ENCODE data around the gene VWC2.

DNA sequence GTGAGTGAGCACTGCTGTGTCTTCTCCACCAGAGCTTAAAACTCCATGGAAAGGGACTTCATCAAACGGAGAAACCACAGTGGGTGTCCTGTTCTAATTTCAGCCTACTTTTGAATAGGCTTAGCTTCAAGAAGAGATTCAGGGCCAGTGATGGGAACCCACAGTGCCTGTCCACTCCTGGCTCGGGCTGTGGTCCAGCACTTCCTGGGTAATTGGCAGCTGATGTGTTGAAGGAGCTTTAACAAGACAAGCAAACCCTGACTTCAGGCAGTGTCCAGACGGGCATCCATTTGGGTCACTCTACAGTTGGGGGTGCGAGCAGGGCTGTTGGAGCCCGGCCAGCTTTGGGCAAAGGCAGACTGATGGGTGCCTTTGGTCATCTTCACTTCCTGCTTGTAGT, 14.5 kb downstream of the VWC2 start:
- TF ChIP-seq CTCF (IDR thresholded peaks at IDR 0.05) (no peak), POLR2AphosphoS5 (IDR thresholded peaks at IDR 0.05) (no peak), POLR2A (IDR thresholded peaks at IDR 0.05) (no peak)
